Natural killer cell (primary cell): ENCODE data around the gene SAMD11. TPM values are rescaled to one million over a fixed set of nuclear protein-coding genes. Genes with fewer than 3 reads are reported as not detected.
"Not testable (repeated sequence)": the region's sequence is repeated elsewhere in the genome, so short reads cannot be mapped to it uniquely, and the experiment has no call there.

Experiments used
- ATAC-seq, 3 donors: fragments of 150-1000 bp in 2 of 3; fragments of 200-7000 bp in 1 of 3; cut with Tn5 transposase; 1 replicate in 1 of 3; 2 replicates in 2 of 3; pipeline ENCODE4 v1.10.0; 2021; ENCODE audit warnings: mild to moderate bottlenecking in 2 of 3, moderate library complexity in 2 of 3
- DNase-seq, 2 donors: peaks; one replicate each; pipeline versions ENCODE4 v3.0.0 to v3.0.0-alpha.2; 2013 to 2021; ENCODE audit warnings: mixed read lengths in 1 of 2
- H3K27ac ChIP-seq: one replicate; pipeline ENCODE4 v1.5.1; 2013; ENCODE audit warnings: mild to moderate bottlenecking, low read length
- H3K27me3 ChIP-seq: one replicate; pipeline ENCODE4 v1.6.1; 2013; ENCODE audit warnings: low read length; ENCODE audit not compliant: control insufficient read depth, insufficient read depth
- H3K36me3 ChIP-seq: one replicate; pipeline ENCODE4 v1.6.1; 2013; ENCODE audit warnings: low read length; ENCODE audit not compliant: control insufficient read depth, insufficient read depth
- H3K4me1 ChIP-seq: one replicate; pipeline ENCODE4 v1.6.1; 2013; ENCODE audit warnings: low read length; ENCODE audit not compliant: control insufficient read depth, insufficient read depth
- H3K4me3 ChIP-seq: one replicate; pipeline ENCODE4 v1.5.1; 2013; ENCODE audit warnings: low read length
- H3K9me3 ChIP-seq: one replicate; pipeline ENCODE4 v1.6.1; 2013; ENCODE audit warnings: low read length; ENCODE audit not compliant: control insufficient read depth, insufficient read depth
- H3K27ac Mint-ChIP-seq, 2 donors: one replicate each; pipeline ENCODE4 v1.8.0; 2022; ENCODE audit warnings: mild to moderate bottlenecking in 2 of 2, mixed read lengths in 2 of 2, moderate library complexity in 1 of 2
- H3K27me3 Mint-ChIP-seq, 2 donors: one replicate each; pipeline ENCODE4 v1.8.0; 2022; ENCODE audit warnings: low read depth in 2 of 2, mixed read lengths in 2 of 2
- H3K36me3 Mint-ChIP-seq: one replicate; pipeline ENCODE4 v1.8.0; 2022; ENCODE audit warnings: mixed read lengths
- H3K4me1 Mint-ChIP-seq, 2 donors: one replicate each; pipeline ENCODE4 v1.8.0; 2022; ENCODE audit warnings: mixed read lengths in 2 of 2
- H3K4me3 Mint-ChIP-seq: one replicate; pipeline ENCODE4 v1.8.0; 2022; ENCODE audit warnings: mild to moderate bottlenecking, moderate library complexity, mixed read lengths
- H3K9me3 Mint-ChIP-seq, 2 donors: one replicate each; pipeline ENCODE4 v1.8.0; 2022; ENCODE audit warnings: mixed read lengths in 2 of 2
- WGBS: methylation state at CpG from one replicate; pipeline ENCODE4 v1.1.7; 2013; ENCODE audit warnings: missing lambda C conversion rate; ENCODE audit not compliant: insufficient coverage; 5-methylcytosine and 5-hydroxymethylcytosine counted together
- intact Hi-C: fragments of 100-400 bp; cut with micrococcal nuclease; formaldehyde crosslinking; loops from one replicate; pipeline ENCODE4 v1.14.2; 2022
- total RNA-seq, 4 donors: library from RNA; stranded (reverse); fragments of 120-200 nt in 1 of 4; gene quantifications; one replicate each; pipeline versions ENCODE4 v1.2.3 to v1.2.4, GENCODE V29; 2013 to 2022
- TF ChIP-seq, protein P1 (sequence below): fragments of 200-600 bp; IDR thresholded peaks from one replicate; pipeline ENCODE4 v1.8.0; 2022; ENCODE audit warnings: antibody characterized with exemption

The SAMD11 gene
- total RNA-seq, 3 donors from 2014 or later (not counting 1 experiment from before 2014, with no cell fraction given): not detected

DNA sequence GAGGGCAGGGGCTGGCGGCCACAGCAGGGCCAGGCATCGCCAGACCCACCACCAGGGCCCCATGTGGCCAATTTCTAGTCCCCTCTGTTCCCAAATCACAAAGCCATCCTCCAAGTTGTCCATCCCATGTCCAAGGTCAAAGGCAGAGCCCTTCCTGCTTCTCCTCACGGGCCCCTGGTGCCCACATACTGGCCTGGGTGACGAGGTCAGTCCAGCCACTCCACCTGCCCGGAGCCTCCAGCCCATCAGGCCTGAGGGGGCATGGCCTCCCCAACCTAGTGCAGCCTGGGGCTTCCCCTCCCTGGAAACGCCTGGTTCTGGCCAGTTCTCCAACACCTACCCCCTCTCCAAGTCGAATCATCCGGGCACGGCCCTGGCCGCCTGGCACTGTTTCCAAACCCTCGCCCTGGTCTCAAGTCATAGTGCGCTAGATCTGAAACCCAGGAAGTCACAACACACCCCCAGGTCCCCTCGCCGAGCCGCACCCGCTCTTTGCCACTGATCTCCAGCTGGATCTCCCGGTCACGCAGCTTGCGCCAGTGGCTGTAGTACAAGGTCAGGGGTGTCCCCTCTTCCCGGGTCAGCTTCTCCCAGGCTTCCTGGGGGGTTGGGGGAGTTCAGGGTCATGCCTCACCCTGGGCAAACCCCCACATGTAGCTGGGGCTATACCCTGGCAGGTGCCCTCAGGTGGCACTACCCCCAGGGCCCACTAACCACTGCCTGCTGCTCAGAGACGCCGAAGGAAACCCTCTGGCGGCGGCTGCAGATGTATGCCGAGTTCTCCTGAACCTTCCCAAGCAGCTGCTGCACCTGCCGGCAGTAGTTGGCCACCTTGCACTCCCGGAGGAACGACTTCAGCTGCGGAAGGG is 22.2 kb downstream of the SAMD11 start:
- Mint-ChIP-seq H3K4me1 (peaks cover 0 to 6% of the 10 kb centered on the region in 2 donors), H3K27me3 (peaks cover 0 to 8% of the 10 kb centered on the region in 2 donors), H3K36me3 (no peaks in the 10 kb centered on the region), H3K9me3 (no peaks in the 10 kb centered on the region), H3K27ac (peak overlapping the region in 1 of 2 donors; percentile 18), H3K4me3 (peak overlapping the region; percentile 21)
- peaks cover 48% of the 10 kb centered on the region for H3K36me3 ChIP-seq
- ATAC-seq (no peak), DNase-seq (no peak)
- H3K4me3 ChIP-seq: no peak overlapping the region
- H3K27me3 ChIP-seq: peaks cover 16% of the 10 kb centered on the region
- H3K9me3 ChIP-seq: no peaks in the 10 kb centered on the region
- H3K27ac ChIP-seq: no peak overlapping the region
- TF ChIP-seq, protein P1, sequence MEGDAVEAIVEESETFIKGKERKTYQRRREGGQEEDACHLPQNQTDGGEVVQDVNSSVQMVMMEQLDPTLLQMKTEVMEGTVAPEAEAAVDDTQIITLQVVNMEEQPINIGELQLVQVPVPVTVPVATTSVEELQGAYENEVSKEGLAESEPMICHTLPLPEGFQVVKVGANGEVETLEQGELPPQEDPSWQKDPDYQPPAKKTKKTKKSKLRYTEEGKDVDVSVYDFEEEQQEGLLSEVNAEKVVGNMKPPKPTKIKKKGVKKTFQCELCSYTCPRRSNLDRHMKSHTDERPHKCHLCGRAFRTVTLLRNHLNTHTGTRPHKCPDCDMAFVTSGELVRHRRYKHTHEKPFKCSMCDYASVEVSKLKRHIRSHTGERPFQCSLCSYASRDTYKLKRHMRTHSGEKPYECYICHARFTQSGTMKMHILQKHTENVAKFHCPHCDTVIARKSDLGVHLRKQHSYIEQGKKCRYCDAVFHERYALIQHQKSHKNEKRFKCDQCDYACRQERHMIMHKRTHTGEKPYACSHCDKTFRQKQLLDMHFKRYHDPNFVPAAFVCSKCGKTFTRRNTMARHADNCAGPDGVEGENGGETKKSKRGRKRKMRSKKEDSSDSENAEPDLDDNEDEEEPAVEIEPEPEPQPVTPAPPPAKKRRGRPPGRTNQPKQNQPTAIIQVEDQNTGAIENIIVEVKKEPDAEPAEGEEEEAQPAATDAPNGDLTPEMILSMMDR: no peak
- 95% methylated on average over 29 of the region's 29 CpGs for WGBS
- intact Hi-C loops: no loop called here
- H3K4me1 ChIP-seq: peaks cover 17% of the 10 kb centered on the region

DNA sequence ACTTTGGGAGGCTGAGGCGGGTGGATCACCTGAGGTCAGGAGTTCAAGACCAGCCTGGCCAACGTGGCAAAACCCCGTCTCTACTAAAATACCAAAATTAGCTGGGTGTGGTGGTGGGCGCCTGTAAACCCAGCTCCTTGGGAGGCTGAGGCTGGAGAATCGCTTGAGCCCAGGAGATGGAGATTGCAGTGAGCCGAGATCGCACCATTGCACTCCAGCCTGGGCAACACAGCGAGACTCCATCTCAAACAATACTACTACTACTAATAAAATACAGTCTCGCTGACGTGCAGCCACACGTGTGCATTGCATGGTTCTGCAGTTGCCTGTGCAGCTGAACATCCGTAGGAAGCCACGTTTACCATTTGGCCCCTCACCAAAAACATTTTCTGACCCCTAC is 23.1 kb downstream of the SAMD11 start:
- not testable (repeated sequence) for H3K36me3 Mint-ChIP-seq

DNA sequence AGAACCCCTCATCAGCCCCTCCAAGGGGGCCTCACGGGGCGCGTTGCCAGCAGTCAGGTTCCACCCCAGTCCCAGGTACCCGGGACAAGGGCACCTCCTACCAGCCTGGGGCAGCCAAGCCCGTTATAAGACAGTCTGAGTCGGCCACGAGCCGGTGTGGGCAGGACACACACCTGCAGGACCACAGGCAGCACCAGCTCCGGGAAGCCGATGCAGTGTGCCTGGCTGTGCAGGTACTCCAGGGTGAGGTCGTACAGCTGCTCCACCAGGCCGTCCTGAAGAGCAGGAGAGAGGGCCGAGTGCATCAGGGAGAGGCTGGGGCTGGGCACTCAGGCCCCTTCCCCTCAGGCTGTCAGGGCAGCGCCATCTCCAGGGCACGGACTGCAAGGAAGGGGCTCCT is 24.2 kb downstream of the SAMD11 start:
- ATAC-seq (no peak), DNase-seq (no peak)
- TF ChIP-seq, protein P1: no peak
- intact Hi-C loops: no loop called here
- H3K27me3 ChIP-seq: peaks cover 3% of the 10 kb centered on the region
- H3K4me1 ChIP-seq: peaks cover 2% of the 10 kb centered on the region
- Mint-ChIP-seq H3K36me3 (no peaks in the 10 kb centered on the region), H3K27me3 (peaks cover 0 to 4% of the 10 kb centered on the region in 2 donors), H3K4me3 (no peak overlapping the region), H3K4me1 (peaks cover 0 to 5% of the 10 kb centered on the region in 2 donors), H3K27ac (no peak overlapping the region), H3K9me3 (no peaks in the 10 kb centered on the region)
- 97% methylated on average over 15 of the region's 15 CpGs for WGBS
- no peaks in the 10 kb centered on the region for H3K9me3 ChIP-seq
- H3K4me3 ChIP-seq: no peak overlapping the region
- no peak overlapping the region for H3K27ac ChIP-seq
- peaks cover 64% of the 10 kb centered on the region for H3K36me3 ChIP-seq

More for the DNA sequence above, 23.1 kb downstream of the SAMD11 start:
- H3K9me3 Mint-ChIP-seq, H3K4me3 Mint-ChIP-seq, H3K27me3 Mint-ChIP-seq, intact Hi-C loops, H3K4me1 ChIP-seq, H3K4me1 Mint-ChIP-seq, DNase-seq, H3K27ac Mint-ChIP-seq, H3K27ac ChIP-seq, H3K27me3 ChIP-seq, H3K4me3 ChIP-seq, ATAC-seq, H3K9me3 ChIP-seq: not testable (repeated sequence)
- WGBS: 97% methylated on average over 13 of the region's 13 CpGs
- peaks cover 55% of the 10 kb centered on the region for H3K36me3 ChIP-seq

DNA sequence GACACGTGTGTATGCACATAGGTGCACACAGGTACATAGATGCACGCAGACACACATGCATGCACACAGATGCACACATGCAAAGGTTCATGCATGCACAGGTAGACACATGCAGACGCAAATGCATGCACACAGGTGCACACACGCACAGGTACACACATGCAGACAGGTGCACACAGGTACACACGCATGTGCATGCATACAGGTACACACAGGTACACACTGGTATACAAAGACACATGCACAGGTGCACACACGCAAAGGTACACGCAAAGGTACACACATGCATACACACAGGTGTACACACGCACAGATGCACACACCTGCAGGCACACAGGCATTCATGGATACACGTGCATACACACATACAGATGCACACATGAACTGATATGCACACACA is 26.5 kb downstream of the SAMD11 start:
- 97% methylated on average over 9 of the region's 9 CpGs for WGBS
- TF ChIP-seq, protein P1: no peak
- H3K4me3 ChIP-seq: no peak overlapping the region
- peaks cover 4 to 10% of the 10 kb centered on the region in 2 donors for H3K4me1 Mint-ChIP-seq
- no peaks in the 10 kb centered on the region for H3K9me3 Mint-ChIP-seq
- peaks cover 5% of the 10 kb centered on the region for H3K36me3 Mint-ChIP-seq
- H3K27me3 ChIP-seq: no peaks in the 10 kb centered on the region
- no peaks in the 10 kb centered on the region for H3K27me3 Mint-ChIP-seq
- H3K9me3 ChIP-seq: no peaks in the 10 kb centered on the region
- no peak overlapping the region for H3K27ac Mint-ChIP-seq
- DNase-seq (no peak), ATAC-seq (no peak)
- intact Hi-C loops: no loop called here
- no peak overlapping the region for H3K27ac ChIP-seq
- H3K4me3 Mint-ChIP-seq: no peak overlapping the region
- no peaks in the 10 kb centered on the region for H3K4me1 ChIP-seq
- peaks cover 79% of the 10 kb centered on the region for H3K36me3 ChIP-seq
